ENCODE data around the gene GOLGA7B.
A peak's percentile ranks its signal among the peaks of the same experiment; 100 is the strongest.

The GOLGA7B gene

DNA sequence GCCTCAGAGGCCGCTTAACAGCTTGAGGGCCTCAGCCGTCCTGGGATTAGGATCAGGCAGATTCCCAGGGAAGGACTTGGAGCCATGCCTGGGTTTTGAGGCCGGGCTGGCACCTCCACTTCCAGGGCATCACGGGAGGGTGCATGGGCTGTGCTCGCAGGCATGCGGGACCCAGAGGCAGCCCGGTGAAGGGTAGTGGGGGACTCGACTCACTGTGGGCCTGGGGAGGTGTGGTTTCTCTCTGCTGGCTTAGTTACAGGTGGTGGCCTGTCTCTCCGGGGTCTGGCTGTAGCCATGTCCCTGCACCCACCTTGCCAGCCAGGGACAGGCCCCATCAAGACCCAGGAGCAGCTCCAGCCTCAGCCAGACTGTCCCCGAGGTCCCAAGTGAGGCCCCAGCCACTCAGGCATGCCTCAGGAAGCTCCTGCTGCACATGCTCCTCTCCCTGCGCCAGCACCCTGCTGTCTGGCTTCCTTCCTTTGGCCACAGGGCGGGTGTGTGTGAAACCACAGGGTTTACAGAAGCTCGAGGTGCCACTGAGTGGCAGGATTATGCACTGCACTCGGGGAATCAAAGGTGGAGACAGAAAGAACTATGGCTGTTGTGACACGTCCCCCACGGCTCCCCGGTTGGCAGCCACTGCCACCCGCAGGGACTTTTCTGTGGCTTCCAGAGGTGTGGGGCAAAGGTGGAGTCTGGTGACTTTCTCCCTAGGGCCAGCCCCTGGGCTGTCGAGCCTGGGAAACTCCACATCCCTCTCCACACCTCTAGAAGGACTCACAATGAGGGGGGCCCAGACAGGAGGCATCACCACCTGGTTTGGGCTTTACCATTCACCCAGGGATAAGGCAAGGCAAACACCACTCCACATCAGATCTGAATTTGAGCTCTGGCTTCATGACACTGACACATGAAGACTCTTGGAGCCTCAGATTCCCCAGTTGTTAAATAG lies 19.7 kb downstream of the GOLGA7B start:
- DNase-seq, result peak; percentile 73 to 77

DNA sequence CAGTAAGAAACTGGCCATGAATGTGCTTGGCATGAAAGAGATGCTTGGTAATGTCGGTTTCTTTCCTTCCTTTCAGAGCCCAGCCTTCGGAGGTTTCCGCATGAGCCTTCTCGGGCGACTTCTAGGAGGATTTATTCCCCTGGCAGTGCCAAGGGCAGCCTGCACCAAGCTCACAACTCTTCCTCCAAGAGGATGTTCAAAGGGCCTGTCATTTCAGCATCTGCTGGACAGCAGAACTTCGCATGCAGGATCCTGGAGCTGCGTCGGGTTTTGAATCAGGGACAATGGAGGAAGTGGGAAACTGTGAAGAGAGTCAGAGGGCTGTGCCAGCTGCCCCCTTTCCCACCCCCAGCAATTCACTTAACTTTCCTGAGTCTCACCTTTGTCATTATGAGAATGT lies 21.3 kb downstream of the GOLGA7B start:
- no peak for DNase-seq

DNA sequence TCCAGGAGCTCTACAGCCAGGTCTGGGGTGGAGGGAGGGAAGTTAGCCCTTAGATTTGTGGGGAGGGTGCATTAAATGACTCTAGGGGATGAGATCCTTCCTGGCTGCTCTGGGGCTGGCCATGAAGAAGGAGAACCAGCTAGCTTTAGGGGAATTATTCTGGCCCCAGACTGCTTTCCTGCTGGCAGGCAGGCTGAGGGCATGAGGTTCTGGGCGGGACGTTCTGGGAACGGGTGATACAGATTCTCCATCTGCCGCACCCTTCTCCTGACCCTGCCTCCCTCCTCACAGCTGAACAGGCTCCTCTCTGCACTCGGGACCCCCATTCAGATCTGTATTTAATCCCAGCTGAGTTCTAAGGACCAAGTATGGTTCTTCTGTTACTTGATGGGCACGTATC lies 23.9 kb downstream of the GOLGA7B start:
- DNase-seq, result no peak

DNA sequence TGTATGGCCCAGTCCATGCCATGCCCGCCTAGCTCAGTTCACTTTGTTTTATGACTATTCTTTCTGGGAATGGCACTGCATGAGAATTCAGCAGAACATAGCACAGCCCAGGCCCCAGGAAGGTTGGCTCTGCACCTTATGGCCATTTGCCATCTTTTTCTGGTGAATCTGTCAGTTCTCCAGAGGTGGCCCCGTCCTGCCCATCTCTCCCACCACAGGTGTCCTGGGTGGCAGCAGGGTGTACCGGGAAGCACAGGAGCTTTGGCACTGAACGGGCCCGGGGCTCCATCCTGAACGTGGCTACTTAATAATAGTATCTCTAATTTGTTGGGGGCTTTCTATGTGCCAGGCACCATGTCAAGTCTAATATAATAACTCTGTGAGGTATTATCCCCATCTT lies 24.7 kb downstream of the GOLGA7B start:
- no peak for DNase-seq

DNA sequence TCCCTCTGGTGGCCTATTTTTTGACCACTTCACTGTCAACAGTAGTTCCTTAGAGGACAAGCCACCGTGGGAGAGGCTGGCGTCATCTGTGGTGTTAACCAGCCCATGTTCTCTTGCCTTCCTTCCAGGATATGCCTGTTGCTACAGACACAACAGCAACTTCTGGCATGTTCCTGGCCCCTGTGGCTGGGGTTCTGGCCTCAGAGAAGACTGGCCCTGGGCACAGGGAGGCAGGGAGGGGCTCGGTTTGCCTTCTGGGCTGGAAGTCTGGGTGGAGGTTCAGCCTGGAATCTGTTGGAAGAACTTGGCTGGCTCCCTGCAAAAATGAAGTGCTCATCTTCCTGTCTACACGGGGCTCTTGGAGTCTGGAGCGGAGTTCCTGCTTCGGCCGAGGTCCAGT lies 25.7 kb downstream of the GOLGA7B start:
- DNase-seq, result no peak

DNA sequence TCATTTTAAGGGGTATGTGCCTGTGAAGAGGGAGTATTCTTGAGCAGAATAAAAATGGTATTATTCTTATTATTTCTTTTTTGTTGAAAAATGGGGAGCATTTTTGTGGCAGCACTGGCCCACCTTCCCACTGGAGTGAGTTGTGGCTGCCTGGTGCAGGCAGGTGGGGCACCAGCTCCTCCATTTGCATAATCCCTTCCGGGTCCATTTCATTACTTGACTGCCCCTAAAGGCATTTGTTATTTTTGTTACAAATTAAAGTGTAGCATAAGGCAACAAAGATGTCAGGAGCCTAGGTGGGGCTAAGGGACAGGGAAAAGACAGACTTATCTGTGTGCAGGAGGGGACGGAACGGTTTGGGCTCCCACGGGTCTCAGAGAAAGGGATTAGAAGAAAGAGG lies 26.8 kb downstream of the GOLGA7B start:
- no peak for DNase-seq

DNA sequence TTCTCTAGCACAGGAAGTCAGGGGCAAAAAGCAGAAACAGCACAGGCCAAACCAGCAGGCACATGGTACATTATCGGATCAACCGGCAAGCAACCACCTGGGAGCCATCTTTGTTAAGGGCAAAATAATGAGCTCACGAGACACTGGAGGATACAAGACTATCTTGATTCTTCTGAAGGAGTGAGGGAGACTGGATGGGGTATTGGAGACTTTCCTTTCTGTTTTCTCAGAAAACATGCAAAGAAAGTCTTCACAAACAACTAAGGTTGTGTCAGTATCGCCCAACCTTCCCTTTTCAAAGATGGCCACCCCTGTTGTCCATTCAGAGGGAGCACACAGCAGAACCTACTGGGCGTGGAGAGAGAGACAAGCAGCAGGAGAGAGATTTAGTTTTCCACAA lies 29.6 kb downstream of the GOLGA7B start:
- DNase-seq, result no peak

DNA sequence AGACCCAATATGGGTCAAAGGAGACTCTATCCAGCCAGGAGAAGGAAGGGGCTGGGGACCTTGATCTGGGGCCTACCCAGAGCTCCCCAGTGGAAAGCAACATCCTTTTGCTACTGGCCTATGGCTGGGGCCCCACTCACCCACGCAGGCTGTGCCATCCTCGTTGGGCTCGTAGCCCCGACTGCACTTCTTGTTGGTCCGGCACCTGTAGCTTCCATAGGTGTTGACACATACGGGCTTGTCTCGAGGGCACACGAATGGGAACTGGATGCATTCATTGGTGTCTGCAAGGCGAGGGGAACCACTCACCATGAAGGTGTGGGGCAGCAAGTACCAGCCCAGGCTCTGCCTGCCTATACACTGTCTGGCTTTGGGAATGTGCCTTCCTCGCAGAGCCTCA lies 30.5 kb downstream of the GOLGA7B start:
- no peak for DNase-seq

DNA sequence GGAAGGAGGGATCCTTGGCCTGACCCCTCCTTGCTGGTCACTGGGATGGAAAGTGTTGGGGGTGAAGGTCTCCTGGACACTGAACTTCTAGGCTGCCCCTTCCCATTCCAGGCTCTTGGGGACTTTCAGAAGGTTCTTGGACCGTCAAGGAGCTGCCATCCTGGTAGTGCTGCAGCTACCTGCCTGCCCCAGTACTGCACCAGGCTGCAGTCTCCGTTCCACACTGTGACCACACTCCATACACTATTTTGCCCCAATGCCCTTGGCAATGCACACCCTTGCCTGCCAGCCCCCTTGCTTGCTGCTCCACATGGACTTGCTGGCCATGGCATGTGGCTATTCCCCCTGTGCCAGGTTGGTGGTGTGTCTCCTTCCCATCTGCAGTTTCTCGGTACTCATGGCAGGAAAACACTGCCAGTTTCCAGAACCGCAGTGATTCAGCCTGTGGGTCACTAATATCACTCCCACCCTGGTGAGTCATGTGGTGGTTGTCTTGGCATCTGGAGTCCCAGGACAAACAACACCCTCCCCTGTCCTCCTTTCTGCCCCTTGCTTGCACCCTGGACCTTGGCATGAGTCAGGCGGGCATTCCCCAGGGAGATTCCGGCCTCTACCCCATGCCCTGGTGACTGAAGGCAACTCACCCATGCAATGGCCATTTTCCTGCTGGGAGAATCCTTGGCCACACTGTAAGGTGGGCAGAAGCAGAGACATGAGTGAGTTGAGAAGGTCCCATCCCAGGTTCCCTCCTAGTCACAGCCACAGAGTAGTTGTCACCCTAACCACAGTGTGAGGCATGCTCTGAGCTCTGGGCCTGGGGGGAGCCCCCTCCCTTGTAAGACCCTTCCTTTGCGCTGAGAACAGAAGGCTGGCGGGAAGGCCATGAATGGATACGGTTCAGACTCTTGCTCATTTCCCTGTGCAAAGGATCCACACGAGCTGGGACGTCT lies 32.8 kb downstream of the GOLGA7B start:
- DNase-seq, result no peak

DNA sequence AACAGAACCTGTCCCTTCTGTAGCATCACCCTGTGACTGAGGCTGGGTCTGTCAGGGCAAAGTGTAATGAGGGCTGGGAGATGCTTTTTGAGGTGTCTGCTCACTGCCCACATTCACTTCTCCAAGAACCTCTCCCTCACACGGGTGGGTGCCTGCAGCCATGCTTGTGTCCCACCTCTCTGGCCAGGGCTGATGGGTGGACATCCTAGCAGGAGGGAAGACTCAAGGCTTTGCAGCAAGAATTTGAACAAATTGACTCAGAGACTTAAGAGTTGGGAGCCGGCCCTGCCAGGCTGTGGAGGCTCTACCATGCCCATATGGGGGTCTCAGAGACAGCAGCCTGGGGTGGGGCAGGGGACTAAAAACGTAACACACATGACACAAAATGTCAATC lies 33.4 kb downstream of the GOLGA7B start:
- DNase-seq, result no peak

DNA sequence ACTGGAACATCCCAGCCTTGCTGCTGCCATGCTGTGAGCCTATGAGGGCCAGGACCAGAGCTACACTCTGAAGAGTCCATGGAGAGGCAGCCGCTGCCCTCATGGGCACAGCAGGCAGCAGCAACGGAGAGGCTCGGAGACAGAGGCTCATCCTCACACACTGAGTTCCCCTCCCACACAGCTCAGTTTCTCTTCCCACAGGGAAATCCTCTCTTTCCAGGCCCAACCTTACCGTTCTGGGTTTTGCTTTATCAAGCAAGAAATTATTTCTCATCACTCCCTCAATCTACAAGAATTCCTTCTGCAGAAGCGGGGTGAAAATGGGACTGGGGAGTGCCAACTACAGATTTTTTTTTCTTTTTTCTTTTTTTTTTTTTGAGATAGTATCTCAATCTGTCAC lies 36.6 kb downstream of the GOLGA7B start:
- no peak for DNase-seq

DNA sequence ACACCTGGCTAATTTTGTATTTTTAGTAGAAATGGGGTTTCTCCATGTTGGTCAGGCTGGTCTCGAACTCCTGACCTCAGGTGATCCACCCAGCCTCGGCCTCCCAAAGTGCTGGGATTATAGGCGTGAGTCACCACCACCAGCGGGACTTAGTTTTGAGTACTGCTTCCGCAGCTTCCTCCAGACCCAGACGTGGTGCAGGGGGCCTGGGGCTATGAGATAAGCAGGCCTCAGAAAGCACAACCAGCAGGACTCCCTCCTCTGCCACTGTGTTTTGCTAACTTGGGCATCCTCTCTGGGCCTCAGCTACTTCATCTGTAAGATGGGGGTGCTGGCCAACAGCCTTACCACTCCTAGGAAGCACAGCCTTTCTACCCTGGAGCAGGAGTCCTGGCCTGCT lies 37.8 kb downstream of the GOLGA7B start:
- no peak for DNase-seq

DNA sequence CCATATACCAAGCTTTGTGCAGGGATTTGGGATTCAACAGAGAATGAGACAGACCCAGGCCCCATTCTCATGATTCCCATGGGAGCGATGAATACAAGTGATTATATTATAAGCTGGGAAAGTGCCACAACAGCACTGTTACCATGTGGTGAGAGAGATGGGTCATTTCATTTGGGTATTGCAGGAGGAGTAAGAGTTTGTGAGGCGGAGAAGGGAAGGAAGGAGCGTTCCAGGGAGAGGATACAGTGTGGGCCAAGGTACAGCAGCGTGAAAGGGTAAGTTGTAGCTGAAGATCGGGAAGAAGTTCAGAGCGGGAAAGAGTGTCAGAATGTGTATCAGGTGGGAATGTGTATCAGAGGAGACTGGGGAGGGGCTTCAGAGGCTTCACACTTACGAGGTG lies 38.5 kb downstream of the GOLGA7B start:
- no peak for DNase-seq

DNA sequence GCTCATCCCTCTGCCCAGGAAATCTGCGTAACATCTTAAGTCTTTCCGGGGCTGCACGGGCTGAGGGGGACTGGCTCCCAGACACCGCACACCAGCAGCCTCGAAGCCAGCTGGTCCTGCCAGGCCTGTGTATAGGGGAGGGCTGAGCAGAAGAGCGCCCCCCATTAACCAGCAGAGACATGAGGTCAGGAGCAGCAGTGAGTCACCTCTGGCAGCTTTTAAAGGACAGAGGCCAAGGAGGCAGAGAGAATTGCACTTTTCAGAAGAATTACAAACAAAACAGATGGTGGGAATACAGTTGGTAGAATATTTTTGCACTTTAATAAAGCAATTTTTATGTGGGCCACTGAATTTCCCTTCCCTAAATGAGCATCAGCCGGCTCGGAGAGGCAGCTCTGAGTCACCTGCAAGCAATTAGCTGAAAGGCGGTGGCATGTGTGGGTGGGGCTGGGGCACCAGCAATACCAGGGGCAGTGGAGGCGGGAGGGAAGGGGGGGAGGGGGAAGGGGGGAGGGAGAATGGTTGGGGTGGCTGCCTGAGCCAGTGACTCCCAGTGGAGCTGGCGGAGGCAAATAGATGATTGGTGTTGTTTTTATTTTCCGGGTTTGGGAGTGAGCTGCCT lies 39.1 kb downstream of the GOLGA7B start:
- DNase-seq, result peak in 1 of 2 experiments; percentile 2

DNA sequence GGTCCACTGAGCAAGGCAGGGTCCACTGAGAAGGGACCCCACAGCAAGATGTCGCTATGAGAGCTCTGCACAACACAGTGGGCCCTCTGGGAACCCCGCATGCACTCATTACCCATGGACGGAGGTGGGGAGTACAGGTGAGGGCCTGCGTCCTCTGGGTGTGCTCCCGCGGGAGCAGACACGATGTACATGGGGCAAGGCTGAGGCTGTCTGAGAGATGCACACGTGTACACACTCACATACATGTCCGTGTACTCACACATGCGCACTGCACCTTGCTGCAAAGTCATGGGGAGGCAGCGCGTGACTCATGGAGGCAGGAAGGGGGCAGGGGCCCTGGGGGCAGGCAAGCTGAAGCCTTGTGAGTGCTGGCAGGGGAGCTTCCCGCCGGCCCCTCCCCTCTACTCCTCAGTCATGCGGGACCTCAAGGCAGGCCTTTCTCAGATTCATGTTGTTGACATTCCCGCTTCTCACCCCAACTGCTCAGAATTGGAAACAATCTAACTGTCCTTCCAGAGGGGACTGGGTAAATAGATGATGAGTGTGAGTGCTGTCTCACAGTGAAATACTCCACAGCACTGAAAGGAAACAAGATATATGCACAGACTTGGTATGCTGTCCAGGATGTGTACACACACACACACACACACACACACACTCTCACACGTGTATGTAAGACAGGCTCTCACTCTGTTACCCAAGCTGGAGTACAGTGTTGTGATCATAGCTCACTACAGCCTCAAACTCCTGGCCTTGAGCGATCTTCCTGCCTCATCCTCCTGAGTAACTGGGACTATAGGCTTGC lies 40.0 kb downstream of the GOLGA7B start:
- no peak for DNase-seq

DNA sequence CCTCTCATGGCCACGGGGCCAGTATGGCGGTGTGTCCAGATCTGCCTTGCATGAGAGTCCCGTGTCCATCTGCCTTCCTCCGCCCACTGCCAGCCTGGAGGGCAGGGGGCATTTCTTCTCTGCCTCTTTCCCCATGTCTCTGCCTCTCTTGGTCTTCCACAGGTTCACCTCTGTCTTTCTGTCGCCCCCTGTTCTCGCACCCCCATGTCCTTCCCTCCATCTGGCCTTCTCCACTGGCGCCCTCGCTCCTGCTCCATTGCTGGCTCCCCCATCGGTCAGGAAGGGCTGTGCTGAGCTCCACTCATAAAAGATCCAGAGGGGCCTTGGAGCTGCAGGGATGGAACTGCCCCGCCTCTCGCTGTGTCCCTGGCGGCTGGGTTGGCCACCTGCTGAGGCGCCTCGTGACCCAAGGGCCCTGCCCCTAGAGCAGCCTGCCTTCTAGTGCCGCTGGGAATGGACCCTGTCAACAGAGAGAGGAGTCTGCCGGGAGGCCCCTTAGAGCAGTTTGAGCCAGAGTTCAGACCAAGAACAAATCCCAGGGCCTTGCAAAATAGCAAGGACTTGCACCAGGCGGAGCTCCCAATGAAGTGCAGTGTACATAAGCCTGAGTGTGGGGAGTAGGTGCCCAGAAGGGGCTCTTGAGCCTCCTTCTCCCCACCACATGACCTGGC lies 42.0 kb downstream of the GOLGA7B start:
- no peak for DNase-seq

DNA sequence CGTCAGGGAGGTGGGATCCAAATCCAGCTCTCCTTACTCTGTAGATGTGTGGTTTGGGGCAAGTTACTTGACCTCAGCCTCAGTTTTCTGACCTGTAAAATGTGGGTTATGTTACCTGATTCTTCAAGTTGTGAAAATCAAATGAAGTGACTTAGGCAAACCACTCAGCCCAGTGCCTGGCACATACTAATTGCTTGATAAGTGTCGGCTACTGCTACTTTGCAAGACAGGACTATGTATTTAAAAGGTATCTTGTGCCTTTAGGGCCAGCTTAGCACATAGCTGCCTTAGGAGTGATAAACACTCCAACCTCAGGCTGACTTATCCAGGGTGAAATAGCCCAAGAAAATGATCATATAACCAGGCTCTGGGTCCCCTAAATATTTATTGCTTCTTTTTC lies 42.9 kb downstream of the GOLGA7B start:
- no peak for DNase-seq

DNA sequence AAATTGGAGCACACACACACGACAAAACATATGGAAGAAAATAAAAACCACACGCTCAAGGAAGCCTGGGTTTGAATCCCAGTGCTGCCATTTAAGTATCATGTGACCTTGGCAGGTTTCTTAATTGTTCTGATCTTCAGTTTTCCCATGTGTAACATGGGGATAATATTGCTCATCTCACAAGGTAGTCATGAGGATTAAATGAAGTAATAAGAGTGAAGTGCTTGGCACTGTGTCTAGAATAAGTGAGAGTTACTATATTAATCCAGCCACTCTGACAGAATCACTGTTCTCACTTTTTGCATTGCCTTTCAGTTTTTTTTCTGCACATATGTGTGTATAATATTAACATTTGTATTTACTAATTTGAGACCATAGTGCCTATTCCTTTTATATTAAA lies 43.3 kb downstream of the GOLGA7B start:
- DNase-seq, result no peak

DNA sequence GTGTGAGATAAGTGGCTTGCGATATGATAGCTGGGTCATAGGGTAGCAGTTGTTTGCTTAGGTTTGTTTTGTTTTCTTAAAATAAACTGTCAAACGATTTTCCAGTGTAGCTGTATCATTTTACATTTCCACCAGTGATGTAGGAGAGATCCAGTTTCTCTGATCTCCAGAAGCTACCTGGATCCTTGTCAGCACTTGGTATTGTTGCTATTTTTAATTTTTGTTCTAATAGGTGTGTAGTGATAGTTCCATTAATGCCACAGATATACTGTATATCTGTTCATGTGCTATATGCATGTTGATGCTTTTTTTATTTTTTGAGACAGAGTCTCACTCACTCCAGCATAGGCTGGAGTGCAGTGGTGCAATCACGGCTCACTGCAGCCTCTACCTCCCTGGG lies 44.4 kb downstream of the GOLGA7B start:
- DNase-seq, result no peak

DNA sequence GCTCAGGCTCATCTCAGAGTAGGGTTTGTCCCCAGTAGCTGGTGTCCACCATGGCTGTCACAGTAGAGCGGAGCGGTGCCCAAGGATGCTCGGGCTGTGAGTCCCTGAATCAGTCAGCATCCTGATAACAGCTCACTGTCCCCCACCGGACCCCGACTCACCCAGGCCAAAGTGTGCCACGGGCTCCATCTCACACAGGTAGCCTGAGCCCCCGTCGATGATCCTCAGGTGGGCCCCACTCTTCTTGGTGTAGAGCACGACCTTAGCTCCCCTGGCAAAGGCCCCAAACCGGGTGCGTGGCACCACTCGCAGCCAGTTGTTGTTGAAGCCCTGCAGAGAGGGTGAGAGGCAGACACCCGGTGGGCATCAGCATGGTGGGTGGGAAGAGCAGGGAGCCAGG lies 45.4 kb downstream of the GOLGA7B start:
- no peak for DNase-seq

DNA sequence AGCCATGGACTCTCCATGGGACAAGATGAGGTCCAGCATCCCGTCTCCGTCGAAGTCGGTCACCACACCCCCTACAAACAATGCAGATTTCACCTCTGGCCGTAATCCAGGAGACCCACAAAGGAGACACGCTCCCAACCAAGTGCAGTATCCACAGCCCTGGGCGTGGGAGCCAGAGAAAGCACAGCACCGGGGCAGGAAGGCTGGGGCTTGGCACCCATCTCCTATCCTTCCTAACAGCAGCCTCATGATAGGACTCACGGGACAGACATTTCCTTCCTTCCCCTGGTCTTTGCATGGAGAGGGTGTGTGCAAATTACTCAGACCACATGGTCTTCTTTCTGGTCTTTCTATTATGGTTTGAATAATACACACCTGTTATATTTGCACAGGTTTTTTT lies 46.3 kb downstream of the GOLGA7B start:
- DNase-seq, result no peak

All from activated CD4-positive, alpha-beta T cell treated with anti-CD3 and anti-CD28 coated beads, Interleukin-2, amount 50 U/mL, for 4 hours (primary cell).